Natural killer cell (primary cell): ENCODE results near the gene HDX. TPM values are rescaled to one million over a fixed set of nuclear protein-coding genes. Genes with fewer than 3 reads are reported as not detected.

Experiments
- ATAC-seq, 3 donors: fragments of 150-1000 bp in 2 of 3; fragments of 200-7000 bp in 1 of 3; cut with Tn5 transposase; 1 replicate in 1 of 3; 2 replicates in 2 of 3; pipeline ENCODE4 v1.10.0; 2021; ENCODE audit warnings: mild to moderate bottlenecking in 2 of 3, moderate library complexity in 2 of 3
- DNase-seq, 2 donors: peaks; one replicate each; pipeline versions ENCODE4 v3.0.0 to v3.0.0-alpha.2; 2013 to 2021; ENCODE audit warnings: mixed read lengths in 1 of 2
- H3K27ac ChIP-seq: one replicate; pipeline ENCODE4 v1.5.1; 2013; ENCODE audit warnings: mild to moderate bottlenecking, low read length
- H3K27me3 ChIP-seq: one replicate; pipeline ENCODE4 v1.6.1; 2013; ENCODE audit warnings: low read length; ENCODE audit not compliant: control insufficient read depth, insufficient read depth
- H3K36me3 ChIP-seq: one replicate; pipeline ENCODE4 v1.6.1; 2013; ENCODE audit warnings: low read length; ENCODE audit not compliant: control insufficient read depth, insufficient read depth
- H3K4me1 ChIP-seq: one replicate; pipeline ENCODE4 v1.6.1; 2013; ENCODE audit warnings: low read length; ENCODE audit not compliant: control insufficient read depth, insufficient read depth
- H3K4me3 ChIP-seq: one replicate; pipeline ENCODE4 v1.5.1; 2013; ENCODE audit warnings: low read length
- H3K9me3 ChIP-seq: one replicate; pipeline ENCODE4 v1.6.1; 2013; ENCODE audit warnings: low read length; ENCODE audit not compliant: control insufficient read depth, insufficient read depth
- H3K27ac Mint-ChIP-seq, 2 donors: one replicate each; pipeline ENCODE4 v1.8.0; 2022; ENCODE audit warnings: mild to moderate bottlenecking in 2 of 2, mixed read lengths in 2 of 2, moderate library complexity in 1 of 2
- H3K27me3 Mint-ChIP-seq, 2 donors: one replicate each; pipeline ENCODE4 v1.8.0; 2022; ENCODE audit warnings: low read depth in 2 of 2, mixed read lengths in 2 of 2
- H3K36me3 Mint-ChIP-seq: one replicate; pipeline ENCODE4 v1.8.0; 2022; ENCODE audit warnings: mixed read lengths
- H3K4me1 Mint-ChIP-seq, 2 donors: one replicate each; pipeline ENCODE4 v1.8.0; 2022; ENCODE audit warnings: mixed read lengths in 2 of 2
- H3K4me3 Mint-ChIP-seq: one replicate; pipeline ENCODE4 v1.8.0; 2022; ENCODE audit warnings: mild to moderate bottlenecking, moderate library complexity, mixed read lengths
- H3K9me3 Mint-ChIP-seq, 2 donors: one replicate each; pipeline ENCODE4 v1.8.0; 2022; ENCODE audit warnings: mixed read lengths in 2 of 2
- WGBS: methylation state at CpG from one replicate; pipeline ENCODE4 v1.1.7; 2013; ENCODE audit warnings: missing lambda C conversion rate; ENCODE audit not compliant: insufficient coverage; 5-methylcytosine and 5-hydroxymethylcytosine counted together
- intact Hi-C: fragments of 100-400 bp; cut with micrococcal nuclease; formaldehyde crosslinking; loops from one replicate; pipeline ENCODE4 v1.14.2; 2022
- total RNA-seq, 4 donors: library from RNA; stranded (reverse); fragments of 120-200 nt in 1 of 4; gene quantifications; one replicate each; pipeline versions ENCODE4 v1.2.3 to v1.2.4, GENCODE V29; 2013 to 2022
- TF ChIP-seq, protein P1 (sequence below): fragments of 200-600 bp; IDR thresholded peaks from one replicate; pipeline ENCODE4 v1.8.0; 2022; ENCODE audit warnings: antibody characterized with exemption

The HDX gene
- total RNA-seq, 3 donors from 2014 or later (not counting 1 experiment from before 2014, with no cell fraction given): 2.2 to 4.5 (median 4.2) TPM

DNA sequence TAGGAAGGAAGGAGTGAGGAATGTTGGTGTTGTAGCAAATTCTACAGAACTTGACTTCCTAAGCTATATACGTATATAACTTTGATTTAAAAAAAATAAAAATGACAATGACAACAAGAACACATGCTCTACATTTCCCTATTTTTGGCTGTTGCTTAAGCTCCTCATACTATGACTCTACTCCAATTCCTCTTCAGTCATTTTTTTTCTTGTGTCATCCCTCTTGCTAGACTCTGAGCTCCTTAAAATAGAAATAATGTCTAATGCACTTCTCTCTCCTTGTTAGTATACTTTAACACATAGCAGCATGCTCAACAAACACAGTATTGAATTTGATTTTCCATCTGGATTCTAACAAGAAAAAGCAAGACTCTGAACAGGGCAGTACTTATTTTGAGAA, 144.0 kb downstream of the HDX start:
- TF ChIP-seq, protein P1, sequence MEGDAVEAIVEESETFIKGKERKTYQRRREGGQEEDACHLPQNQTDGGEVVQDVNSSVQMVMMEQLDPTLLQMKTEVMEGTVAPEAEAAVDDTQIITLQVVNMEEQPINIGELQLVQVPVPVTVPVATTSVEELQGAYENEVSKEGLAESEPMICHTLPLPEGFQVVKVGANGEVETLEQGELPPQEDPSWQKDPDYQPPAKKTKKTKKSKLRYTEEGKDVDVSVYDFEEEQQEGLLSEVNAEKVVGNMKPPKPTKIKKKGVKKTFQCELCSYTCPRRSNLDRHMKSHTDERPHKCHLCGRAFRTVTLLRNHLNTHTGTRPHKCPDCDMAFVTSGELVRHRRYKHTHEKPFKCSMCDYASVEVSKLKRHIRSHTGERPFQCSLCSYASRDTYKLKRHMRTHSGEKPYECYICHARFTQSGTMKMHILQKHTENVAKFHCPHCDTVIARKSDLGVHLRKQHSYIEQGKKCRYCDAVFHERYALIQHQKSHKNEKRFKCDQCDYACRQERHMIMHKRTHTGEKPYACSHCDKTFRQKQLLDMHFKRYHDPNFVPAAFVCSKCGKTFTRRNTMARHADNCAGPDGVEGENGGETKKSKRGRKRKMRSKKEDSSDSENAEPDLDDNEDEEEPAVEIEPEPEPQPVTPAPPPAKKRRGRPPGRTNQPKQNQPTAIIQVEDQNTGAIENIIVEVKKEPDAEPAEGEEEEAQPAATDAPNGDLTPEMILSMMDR: no peak
- no peak for ATAC-seq
- H3K36me3 Mint-ChIP-seq: no peaks in the 10 kb centered on the region
- H3K27ac Mint-ChIP-seq: no peak overlapping the region
- H3K9me3 Mint-ChIP-seq: peaks cover 0 to 5% of the 10 kb centered on the region in 2 donors
- no peak overlapping the region for H3K4me3 Mint-ChIP-seq
- Histone ChIP-seq H3K27me3 (no peaks in the 10 kb centered on the region), H3K4me1 (no peaks in the 10 kb centered on the region), H3K36me3 (no peaks in the 10 kb centered on the region), H3K4me3 (no peak overlapping the region), H3K9me3 (no peaks in the 10 kb centered on the region), H3K27ac (no peak overlapping the region)
- H3K27me3 Mint-ChIP-seq: no peaks in the 10 kb centered on the region
- 86% methylated on average over 1 of the region's 1 CpG for WGBS
- no peak for DNase-seq
- no peaks in the 10 kb centered on the region for H3K4me1 Mint-ChIP-seq
- intact Hi-C loops: no loop called here

DNA sequence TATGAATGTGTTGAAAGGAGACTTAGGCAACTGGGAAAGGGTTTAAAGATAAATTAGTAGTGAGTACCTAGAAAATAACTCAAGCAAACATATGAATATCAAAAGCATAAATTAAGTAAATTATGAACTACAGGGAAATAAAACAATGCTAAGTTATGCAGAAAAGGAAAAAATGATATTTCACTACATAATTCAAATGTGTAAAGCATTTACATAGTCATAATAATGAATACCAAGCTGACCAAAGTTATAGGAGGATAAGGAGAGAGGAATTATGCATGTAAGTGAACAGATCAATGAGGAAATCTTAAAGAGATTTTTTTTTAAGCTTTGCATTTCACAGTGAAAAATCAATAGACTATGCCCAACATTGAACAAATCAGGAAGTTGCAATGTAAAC, 145.0 kb downstream of the HDX start:
- DNase-seq (no peak), ATAC-seq (no peak)
- TF ChIP-seq, protein P1: no peak
- Histone ChIP-seq H3K9me3 (no peaks in the 10 kb centered on the region), H3K36me3 (no peaks in the 10 kb centered on the region), H3K4me3 (no peak overlapping the region), H3K4me1 (no peaks in the 10 kb centered on the region), H3K27me3 (no peaks in the 10 kb centered on the region), H3K27ac (no peak overlapping the region)
- Mint-ChIP-seq H3K27ac (no peak overlapping the region), H3K4me1 (no peaks in the 10 kb centered on the region), H3K4me3 (no peak overlapping the region), H3K9me3 (peaks cover 0 to 5% of the 10 kb centered on the region in 2 donors), H3K36me3 (no peaks in the 10 kb centered on the region), H3K27me3 (no peaks in the 10 kb centered on the region)
- intact Hi-C loops: no loop called here

DNA sequence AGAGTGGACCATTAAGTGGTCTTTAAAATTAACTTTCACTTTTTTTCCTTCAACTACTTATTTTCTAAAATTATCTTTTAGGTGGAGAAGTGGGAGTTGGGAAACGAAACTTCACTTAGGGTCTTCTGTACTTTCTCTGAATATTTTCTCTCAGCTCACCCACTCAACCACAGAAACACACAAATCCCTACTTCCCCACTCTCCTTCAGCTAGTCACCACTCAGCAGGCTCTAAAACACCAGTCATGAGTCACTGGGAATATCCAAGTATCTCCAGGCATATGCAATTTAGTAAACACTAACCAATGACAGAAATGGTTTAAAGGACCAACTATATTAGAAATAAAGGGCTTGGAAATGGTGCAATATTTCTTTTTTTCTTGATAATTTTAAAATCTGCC, 161.3 kb downstream of the HDX start:
- Histone ChIP-seq H3K4me1 (no peaks in the 10 kb centered on the region), H3K36me3 (no peaks in the 10 kb centered on the region), H3K9me3 (no peaks in the 10 kb centered on the region), H3K4me3 (no peak overlapping the region), H3K27me3 (no peaks in the 10 kb centered on the region), H3K27ac (no peak overlapping the region)
- intact Hi-C loops: no loop called here
- no peaks in the 10 kb centered on the region for H3K4me1 Mint-ChIP-seq
- H3K9me3 Mint-ChIP-seq: no peaks in the 10 kb centered on the region
- TF ChIP-seq, protein P1: no peak
- no peak overlapping the region for H3K4me3 Mint-ChIP-seq
- ATAC-seq (no peak), DNase-seq (no peak)
- H3K27ac Mint-ChIP-seq: no peak overlapping the region
- no CpG with 5 or more reads among the region's 1 CpG for WGBS
- no peaks in the 10 kb centered on the region for H3K27me3 Mint-ChIP-seq
- no peaks in the 10 kb centered on the region for H3K36me3 Mint-ChIP-seq

DNA sequence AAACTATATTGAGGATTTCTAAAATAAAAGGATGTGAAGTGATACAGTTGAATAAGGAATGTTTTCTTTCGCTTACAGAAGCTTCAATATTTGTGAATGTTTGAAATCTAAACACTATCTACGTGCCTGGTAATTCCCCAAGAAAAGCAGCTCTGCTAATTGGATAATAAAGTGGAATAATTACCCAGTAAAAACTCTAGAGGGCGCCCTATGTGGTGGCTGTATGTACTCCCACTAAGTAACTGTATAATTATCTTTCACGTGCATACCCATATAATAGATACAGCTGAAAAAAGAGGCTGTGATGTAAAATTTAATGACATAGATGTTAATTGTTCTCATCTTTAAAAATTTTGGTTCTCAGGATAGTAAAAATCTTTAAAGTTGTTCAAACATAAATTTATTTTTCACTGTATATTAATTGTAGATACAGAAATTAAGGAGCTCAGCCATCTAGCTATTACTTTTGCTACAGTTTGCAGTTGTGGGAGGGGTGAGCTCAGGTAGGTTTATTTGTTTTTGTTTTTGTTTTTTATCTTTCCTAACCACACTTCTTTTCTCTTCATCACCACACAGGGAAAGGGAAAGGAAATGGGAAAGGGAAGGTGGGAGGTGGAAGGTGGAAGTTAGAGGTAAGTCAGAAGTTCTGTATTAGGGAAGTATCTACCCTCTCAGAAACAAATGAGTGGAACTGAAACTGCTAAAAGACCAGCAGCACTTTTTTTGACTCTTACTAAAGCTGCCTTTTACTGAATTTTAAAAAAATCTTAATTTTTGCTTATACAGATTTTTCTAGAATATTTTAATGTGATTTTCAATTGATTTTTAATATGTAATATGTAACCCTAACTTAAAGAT, 162.5 kb downstream of the HDX start:
- H3K36me3 Mint-ChIP-seq: no peaks in the 10 kb centered on the region
- intact Hi-C loops: no loop called here
- no peaks in the 10 kb centered on the region for H3K9me3 ChIP-seq
- H3K4me1 ChIP-seq: no peaks in the 10 kb centered on the region
- H3K27me3 ChIP-seq: no peaks in the 10 kb centered on the region
- no peaks in the 10 kb centered on the region for H3K4me1 Mint-ChIP-seq
- DNase-seq (peak in 1 of 2 donors; percentile 1), ATAC-seq (no peak)
- no peak overlapping the region for H3K4me3 ChIP-seq
- TF ChIP-seq, protein P1: no peak
- no peaks in the 10 kb centered on the region for H3K27me3 Mint-ChIP-seq
- no peaks in the 10 kb centered on the region for H3K36me3 ChIP-seq
- H3K4me3 Mint-ChIP-seq: no peak overlapping the region
- H3K27ac ChIP-seq: no peak overlapping the region
- WGBS: 67% methylated on average over 1 of the region's 4 CpGs
- no peak overlapping the region for H3K27ac Mint-ChIP-seq
- H3K9me3 Mint-ChIP-seq: no peaks in the 10 kb centered on the region
